ENCODE measurements around the gene HELB. TPM values are rescaled to one million over a fixed set of nuclear protein-coding genes. Genes with fewer than 3 reads are reported as not detected.

HELB gene
- total and polyA plus RNA-seq, 2 donors (not counting 3 experiments of a cell fraction or from before 2014, with no cell fraction given) = 0.75 to 4.0 TPM

DNA sequence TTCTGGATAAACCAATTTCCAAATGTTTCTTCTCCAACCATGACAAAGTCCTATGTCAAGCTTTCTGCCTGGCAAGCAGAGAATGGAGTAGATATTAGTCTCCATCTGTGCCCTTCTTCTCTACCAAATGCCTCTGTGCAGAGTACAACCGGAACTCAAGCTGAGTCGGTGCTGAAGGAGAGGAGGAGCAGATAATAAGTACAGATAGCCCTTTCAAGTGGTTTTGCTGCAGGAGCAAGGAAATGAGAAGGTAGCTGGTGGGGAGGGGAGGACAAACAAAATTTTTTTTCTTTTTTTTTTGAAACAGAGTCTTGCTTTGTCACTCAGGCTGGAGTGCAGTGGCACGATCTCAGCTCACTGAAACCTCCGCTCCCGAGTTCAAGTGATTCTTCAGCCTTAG lies 14.2 kb upstream of the HELB start:
- Histone ChIP-seq H2AFZ (ENCODE audit: low read depth, low read length) (no peak overlapping the region), H3K4me1 (ENCODE audit: control insufficient read depth, extremely low read depth, insufficient read depth, low read length) (no peaks in the 10 kb centered on the region), H3K9ac (replicated peaks; ENCODE audit: extremely low read depth, insufficient read depth, low read length) (no peak overlapping the region), H3K9me3 (replicated peaks; ENCODE audit: control insufficient read depth, insufficient read depth, low read length) (no peaks in the 10 kb centered on the region), H3K4me2 (ENCODE audit: insufficient read depth, low read length) (no peak overlapping the region), H3K27me3 (ENCODE audit: control insufficient read depth in 2 of 2, insufficient read depth in 2 of 2, low read length in 2 of 2) (peaks cover 0 to 4% of the 10 kb centered on the region in 2 experiments), H3K27ac (ENCODE audit: insufficient read depth, low read depth, low read length) (no peak overlapping the region), H3K9me1 (replicated peaks; ENCODE audit: control insufficient read depth, extremely low read depth, insufficient read depth, low read length) (no peaks in the 10 kb centered on the region), H4K20me1 (replicated peaks; ENCODE audit: control insufficient read depth, extremely low read depth, insufficient read depth, low read length) (no peaks in the 10 kb centered on the region), H3K36me3 (ENCODE audit: control insufficient read depth in 2 of 2, extremely low read depth in 1 of 2, insufficient read depth in 2 of 2, low read length in 2 of 2) (no peaks in the 10 kb centered on the region), H3K4me3 (replicated peaks in 1 of 3; ENCODE audit: insufficient read depth in 1 of 3, low read depth in 1 of 3, low read length in 3 of 3) (no peak overlapping the region), H3K79me2 (ENCODE audit: control insufficient read depth, insufficient read depth, low read length) (no peaks in the 10 kb centered on the region)
- ChIA-PET CTCF (no interaction called here), POLR2A (no interaction called here)
- FAIRE-seq = no peak
- DNase-seq (ENCODE audit: low read depth, low spot score) = no peak
- no TSS peak for BruUV-seq (replicated peaks)
- TF ChIP-seq EZH2 (IDR thresholded peaks at IDR 0.05; ENCODE audit: borderline replicate concordance, low read depth, low read length, severe bottlenecking) (no peak), JUN (IDR thresholded peaks at IDR 0.05; ENCODE audit: borderline replicate concordance, insufficient read depth, insufficient read length, low read depth) (no peak), GATA2 (IDR thresholded peaks at IDR 0.05; ENCODE audit: insufficient read depth, insufficient read length, low read depth, low read length) (no peak), MAX (IDR thresholded peaks at IDR 0.05; ENCODE audit: insufficient read depth, insufficient read length) (no peak), CTCF (IDR thresholded peaks at IDR 0.05; ENCODE audit: extremely low read depth in 1 of 2, insufficient read depth in 1 of 2, low read depth in 1 of 2, low read length in 2 of 2) (no peak), FOS (IDR thresholded peaks at IDR 0.05; ENCODE audit: borderline replicate concordance, insufficient read depth, low read length) (no peak), POLR2AphosphoS5 (IDR thresholded peaks at IDR 0.05; ENCODE audit: insufficient read depth, low read depth, low read length) (no peak), POLR2A (IDR thresholded peaks at IDR 0.05; ENCODE audit: low read depth, low read length) (no peak), MYC (IDR thresholded peaks at IDR 0.05; ENCODE audit: low read depth, low read length) (no peak)
- intact Hi-C loops (cut with micrococcal nuclease) = no loop called here
- dilution Hi-C loops (cut with MboI; ENCODE audit: extremely low pct_ligation_motif_present, low sequenced_read_pairs) = no loop called here
